Suppressor macrophage treated with lipopolysaccharide for 4 hours (primary cell): ENCODE measurements around the gene TPST1.
A peak's percentile ranks its signal among the peaks of the same experiment; 100 is the strongest.
"Not testable (repeated sequence)": the region's sequence is repeated elsewhere in the genome, so short reads cannot be mapped to it uniquely, and the experiment has no call there.

Experiments used
- DNase-seq: peaks from one replicate; pipeline ENCODE4 v3.0.0-alpha.2; 2020

TPST1 gene

DNA sequence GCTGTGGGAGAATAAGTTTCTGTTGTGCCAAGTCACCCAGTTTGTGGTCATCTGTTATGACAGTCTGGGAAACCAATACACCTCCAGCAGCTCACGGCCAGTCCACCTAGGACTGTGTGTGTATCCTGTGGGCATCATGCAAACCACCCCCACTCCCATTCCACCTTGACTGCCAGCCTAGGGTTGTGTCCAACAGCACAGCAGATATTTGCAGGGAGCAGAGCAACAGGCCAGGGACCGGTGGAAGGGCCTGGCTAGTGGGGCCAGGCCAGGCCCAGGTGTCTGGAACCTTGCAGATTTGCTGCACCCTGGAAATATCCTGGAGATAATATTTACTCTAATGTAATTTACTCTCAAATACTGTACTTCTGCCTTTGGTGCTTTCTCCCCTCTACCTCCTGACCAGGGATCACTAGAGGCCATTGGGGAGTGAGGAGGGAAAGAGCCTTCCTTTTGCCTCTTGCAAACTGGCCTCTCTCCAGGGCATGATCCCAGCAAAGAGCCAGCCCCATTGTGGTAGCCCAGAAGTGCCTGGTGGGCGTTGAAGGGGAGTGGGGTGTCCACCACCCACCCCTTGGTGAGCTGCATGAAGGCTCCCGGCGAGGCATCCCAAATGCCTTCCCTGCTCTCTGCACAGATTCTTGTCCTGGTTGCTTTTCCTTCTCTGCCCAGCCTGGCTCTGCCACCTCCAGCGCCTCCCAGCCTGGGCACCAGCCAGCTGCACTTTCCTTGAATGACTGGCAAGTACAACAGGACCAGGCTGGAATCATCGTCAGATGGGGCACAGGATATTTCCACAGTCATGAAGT is 15.2 kb upstream of the TPST1 start:
- no peak for DNase-seq

DNA sequence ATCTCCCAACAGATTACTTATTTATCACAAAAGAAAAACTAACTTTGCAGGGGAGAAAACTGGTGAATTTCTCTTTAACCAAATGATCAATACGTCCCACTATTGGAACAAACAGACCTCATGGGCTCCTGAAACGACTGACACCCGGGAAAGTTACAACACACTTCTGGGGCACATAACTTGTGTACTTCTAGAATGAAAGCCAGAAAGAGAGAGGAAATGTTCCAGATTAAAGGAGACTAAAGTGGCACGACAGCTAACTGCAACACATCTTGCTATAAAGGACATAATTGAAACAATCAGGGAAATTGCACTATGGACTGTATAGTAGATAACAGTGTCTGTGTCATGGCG is 14.7 kb upstream of the TPST1 start:
- no peak for DNase-seq

DNA sequence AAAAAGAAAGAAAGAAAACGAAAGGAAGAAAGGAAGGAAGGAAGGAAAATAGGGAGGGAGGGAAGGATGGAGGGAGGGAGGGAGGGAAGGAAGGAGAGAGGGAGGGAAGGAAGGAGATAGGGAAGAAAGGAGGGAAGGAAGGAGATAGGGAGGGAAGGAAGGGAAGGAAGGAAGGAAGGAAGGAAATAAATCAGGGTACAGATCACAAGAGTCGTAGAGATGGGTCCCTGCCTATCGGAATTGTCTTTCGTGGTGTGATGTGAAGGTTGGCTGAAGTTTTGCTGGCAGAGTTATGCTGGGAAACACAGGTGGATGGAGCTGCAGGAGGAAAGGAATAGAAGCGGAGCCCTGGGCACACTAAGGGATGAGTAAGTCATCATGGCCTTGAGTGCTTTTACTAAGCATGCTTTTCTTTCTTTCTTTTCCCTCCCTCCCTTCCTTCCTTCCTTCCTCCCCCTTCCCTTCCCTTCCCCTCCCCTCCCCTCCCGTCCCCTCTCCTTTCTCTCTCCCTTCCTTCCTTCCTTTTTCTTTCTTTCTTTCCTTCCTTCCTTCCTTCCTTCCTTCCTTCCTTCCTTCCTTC is 11.9 kb upstream of the TPST1 start:
- DNase-seq: no peak

DNA sequence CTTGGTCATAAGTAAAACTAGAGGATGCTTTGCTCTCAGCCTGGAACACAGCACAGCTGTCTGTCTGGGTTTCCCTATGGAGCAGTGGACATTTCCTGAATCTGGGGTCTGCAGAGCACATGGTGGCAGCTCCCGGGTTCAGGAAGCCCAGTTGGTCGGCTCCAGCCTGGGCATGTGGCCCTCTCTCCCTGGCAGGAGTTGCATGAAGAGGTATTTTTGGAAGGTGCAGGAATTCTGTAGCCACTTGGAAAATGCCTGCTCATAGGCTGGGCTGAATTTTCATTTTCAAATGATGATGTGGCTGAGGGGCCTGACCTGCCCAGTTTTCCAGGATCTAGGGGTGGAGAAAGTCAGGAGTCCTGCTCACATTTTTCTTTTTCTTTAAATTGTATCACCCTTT is 6.7 kb upstream of the TPST1 start:
- DNase-seq: no peak

DNA sequence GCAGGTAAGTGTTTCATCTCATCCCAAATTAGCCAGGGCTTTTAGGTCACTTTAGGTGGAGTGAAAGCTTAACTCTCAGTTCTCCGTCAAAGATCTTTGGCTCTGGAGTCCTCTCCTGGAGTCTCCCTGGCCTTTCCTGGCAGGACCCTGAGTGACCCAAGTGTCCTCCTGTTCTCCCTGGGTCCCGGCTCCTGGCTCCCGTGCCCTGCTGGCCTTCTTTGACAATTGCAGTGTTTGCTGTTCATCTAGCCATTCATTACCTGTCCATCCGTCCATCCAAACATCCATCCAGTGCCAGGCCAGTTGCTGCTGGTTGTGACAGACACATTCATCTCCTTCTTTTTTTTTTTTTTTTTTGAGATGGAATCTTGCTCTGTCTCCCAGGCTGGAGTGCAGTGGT is 6.2 kb upstream of the TPST1 start:
- no peak for DNase-seq

DNA sequence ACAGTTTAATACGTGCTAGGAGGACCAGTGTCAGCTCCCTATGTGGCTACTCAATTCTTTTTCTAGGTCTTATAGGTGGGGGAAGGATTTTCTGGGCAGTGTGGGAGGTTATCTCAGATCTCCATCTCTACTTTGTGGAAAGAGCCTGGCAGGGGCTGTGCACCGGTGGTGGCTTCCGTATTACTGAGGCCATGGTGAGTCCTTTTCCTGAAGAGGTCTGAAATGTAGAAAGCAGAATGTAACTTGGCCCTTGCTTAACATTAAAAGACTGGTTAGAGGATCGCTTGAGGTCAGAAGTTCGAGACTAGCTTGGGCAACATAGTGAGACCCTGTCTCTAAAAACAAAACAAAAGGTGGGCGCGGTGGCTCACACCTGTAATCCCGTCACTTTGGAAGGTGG is 2.7 kb upstream of the TPST1 start:
- DNase-seq: no peak

DNA sequence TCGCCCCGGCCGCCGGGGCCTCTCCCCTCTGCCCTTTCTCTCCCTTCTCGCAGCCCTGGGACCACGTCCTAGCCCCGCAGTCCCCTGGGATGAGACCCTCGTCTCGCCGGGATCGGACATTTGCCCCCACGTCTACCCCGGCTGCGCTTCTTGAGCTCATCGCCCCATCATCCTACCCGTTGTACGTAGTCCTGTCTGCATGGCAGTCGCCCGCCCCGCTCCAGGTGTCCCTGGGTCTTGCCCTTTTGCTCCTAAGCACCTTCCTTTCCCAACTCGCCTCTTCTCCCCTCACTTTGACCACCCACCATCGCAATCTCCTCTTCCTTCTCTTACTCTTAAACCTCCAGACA is 582 bp downstream of the TPST1 start:
- DNase-seq: peak; percentile 5

DNA sequence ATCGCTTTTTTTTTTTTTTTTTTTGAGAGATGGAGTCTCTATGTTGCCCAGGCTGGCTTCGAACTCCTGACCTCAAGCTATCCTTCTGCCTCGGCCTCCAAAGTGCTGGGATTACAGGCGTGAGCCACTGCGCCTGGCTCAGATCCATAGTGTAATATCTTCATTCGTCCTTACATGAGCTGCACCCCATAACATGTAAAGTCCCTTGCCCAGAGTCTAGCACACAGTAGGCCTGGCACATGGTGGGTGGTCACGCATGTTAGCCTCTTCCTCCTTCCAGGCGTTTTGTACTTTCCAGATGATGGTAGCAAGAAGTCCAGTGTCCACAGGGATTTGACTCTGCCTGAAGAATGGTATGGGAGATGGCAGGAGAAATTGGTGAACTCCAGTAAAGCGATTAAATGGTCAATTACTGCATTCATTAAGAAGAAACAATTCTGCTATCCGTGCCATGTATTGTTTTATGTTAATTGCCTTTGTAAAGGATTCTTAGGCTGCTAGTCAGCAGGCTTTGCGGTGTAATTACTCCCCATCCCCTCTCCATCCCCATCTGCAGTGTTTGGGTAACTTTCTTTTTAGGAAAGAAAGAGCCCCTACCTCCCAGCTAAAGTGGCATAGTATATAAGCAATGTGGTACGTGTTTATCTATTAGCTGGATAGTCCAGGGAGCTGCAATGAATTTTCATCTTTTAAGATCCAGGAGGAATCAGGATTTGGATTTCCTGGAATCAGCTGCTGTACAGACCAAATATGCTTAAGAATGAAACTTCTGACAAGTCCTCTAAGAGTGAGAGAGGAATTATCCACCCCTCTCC is 1.2 kb downstream of the TPST1 start:
- DNase-seq: peak; percentile 24

DNA sequence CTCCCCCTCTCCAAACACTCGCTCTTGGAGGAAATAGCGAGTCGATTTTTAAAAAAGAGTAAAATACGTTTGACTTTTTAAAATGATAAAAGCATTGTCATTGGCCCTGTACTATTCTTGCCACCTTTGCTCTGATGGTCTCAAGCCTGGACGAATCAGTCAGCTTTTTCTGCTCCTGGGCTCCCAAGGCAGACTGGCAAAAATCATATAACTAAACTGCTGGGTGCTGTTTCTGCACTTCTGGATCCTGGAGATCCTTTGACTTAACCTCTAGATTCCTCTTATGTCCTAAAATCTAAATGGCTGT is 1.8 kb downstream of the TPST1 start:
- DNase-seq: no peak

DNA sequence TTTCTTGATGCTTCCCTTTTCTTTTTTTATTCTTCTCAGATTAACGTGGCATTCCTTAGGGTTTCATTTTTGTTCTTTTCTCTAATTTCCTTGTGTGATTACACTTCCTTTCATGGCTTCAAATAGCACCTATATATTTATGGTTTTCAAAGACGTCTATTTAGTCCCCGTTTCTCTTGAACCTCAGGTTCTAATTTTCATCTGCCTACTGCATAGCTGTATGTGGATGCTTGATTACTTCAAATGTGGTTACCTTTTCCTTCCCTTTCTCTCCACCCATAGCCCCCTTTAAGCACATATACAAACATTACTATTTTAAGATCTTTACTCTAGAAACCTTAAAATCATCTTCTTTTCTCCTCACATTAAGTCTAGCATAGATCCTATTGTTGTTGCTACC is 2.4 kb downstream of the TPST1 start:
- peak; percentile 7 for DNase-seq

DNA sequence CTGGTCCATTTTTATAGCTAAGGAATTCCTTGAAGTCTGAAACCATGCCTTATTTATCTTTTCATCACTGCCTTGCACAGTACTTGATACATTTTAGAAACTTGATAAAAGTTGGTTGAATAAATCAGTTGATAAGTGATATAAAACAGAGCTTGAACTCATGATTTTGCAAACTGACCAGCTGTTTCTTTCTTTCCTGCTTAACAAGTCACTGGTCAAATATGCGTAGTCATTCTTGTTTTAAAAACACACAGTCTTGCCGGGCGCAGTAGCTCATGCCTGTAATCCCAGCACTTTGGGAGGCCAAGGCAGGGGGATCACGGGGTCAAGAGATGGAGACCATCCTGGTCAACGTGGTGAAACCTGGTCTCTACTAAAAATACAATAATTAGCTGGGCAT is 6.3 kb downstream of the TPST1 start:
- DNase-seq: no peak

DNA sequence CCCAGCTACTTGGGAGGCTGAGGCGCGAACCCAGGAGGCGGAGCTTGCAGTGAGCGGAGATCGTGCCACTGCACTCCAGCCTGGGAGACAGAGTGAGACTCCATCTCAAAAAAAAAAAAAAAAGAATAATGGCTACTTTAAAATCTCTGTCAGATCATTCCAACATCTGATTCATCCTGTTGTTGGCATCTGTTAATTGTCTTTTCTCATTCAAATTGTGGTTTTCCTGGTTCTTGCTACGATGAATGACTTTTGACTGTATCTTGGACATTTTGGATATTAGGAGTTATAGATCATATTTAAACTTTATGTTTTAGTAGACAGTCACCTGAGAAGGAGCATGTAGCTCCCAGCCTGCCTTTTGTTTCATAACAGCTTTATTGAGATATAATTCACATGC is 8.5 kb downstream of the TPST1 start:
- DNase-seq: no peak

DNA sequence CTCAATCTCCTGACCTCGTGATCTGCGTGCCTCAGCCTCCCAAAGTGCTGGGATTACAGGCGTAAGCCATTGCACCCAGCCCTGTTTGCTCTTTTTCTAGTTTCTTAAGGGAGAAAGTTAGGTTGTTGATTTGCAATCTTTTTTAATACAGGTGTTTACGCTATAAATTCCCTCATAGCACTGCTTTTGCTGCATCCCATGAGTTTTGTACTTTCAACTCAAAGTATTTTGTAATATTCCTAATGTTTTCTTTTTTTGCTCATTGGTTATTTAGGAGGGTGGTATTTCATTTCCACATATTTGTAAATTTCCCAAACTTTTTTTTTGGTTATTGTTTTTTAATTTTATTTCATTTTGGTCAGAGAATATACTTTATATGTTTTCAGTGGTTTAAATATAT is 11.6 kb downstream of the TPST1 start:
- DNase-seq: no peak

DNA sequence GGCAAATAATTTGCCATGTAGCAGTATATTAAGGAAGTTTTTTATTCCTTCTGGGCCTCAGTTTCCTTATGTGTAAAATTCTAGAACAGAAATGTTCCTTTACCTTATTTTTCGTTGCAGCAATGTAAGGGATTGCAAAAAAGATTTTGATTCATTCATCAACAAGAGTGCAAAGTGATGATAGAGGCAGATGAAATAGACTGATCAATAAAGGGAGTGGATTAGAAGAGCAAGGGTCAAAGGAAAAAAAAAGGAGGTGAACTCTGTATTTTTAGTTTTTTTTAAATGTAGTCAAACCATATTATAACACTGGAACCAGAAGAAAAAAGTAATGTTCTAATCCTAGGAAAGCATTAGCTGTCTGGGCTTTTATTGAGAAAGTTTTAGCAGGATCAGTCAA is 14.7 kb downstream of the TPST1 start:
- no peak for DNase-seq

DNA sequence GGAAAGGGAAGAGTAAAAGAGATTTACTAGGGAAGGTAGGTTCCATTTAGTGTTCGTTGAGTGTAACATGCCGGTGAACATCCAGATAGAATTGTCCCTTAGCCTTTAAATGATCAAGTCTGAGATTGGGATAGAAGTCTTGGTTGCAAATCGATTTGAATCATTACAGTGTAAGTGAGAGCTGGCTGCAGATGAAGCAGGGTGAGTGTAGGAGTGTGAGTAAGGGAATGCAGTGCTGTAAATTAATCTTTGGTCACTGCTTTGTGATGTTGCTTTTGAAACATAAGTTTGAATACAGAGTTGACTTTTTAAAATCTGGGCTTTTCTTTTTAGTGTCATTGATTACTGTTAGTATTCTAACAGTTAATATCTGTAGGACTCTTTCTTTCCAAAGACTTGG is 16.3 kb downstream of the TPST1 start:
- no peak for DNase-seq

DNA sequence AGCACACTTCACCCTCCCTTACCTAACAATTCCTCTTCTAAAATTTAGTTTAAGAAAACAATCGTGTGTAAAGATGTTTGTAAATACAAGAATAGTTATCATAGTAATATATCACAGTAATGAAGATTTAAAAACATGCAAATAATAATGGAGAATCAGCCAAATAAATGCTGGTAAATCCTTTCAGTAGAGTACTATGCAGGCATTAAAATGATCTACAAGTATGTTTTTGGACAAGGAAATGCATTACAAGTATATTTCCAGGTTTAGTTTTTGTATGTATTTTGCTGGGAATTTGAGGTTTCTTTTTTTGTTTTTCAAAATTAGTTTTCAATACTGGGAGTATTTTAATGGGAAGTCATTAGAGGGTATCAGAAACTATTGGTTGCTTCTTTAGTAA is 22.7 kb downstream of the TPST1 start:
- DNase-seq: no peak

DNA sequence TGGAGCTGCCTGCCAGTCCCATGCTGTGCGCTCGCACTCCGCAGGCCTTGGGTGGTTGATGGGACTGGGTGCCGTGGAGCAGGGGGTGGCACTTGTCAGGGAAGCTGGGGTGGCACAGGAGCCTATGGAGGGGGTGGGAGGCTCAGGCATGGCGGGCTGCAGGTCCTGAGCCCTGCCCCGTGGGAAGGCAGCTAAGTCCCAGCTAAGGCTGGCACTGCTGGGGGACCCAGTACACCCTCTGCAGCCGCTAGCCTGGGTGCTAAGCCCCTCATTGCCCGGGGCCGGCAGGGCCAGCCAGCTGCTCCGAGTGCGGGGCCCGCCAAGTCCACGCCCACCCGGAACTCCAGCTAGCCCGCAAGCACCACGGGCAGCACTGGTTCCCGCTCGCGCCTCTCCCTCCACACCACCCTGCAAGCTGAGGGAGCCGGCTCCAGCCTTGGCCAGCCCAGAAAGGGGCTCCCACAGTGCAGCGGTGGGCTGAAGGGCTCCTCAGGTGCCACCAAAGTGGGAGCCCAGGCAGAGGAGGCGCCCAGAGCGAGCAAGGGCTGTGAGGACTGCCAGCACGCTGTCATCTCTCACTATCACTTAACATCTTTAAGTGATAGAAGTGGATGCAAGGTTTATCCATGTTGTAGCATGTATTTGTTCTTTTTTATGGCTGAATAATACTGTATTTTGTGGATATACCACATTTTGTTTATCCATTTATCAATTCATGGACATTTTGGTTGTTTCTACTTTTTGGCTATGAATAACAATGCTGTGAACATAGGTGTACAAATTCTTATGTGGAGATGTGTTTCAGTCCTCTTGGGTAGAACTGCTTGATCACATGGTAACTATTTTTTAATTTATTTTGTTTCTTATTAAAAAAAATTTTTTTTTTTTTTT is 26.4 kb downstream of the TPST1 start:
- DNase-seq: not testable (repeated sequence)

DNA sequence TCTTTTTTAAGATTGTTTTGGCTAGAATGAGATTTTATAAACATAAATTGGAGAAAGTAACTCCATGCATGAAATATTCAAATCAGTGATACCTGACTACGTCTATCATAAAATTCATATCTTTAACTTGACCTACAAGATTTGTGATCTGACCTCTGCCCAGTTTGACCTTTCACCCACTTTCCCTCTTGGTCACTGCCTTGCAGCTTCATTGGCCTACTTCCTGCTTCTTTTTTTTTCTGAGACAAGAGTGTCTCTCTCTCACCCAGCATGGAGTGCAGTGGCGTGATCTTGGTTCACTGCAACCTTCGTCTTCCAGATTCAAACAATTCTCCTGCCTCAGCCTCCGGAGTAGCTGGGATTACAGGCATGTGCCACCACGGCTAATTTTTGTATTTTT is 28.5 kb downstream of the TPST1 start:
- DNase-seq: no peak

DNA sequence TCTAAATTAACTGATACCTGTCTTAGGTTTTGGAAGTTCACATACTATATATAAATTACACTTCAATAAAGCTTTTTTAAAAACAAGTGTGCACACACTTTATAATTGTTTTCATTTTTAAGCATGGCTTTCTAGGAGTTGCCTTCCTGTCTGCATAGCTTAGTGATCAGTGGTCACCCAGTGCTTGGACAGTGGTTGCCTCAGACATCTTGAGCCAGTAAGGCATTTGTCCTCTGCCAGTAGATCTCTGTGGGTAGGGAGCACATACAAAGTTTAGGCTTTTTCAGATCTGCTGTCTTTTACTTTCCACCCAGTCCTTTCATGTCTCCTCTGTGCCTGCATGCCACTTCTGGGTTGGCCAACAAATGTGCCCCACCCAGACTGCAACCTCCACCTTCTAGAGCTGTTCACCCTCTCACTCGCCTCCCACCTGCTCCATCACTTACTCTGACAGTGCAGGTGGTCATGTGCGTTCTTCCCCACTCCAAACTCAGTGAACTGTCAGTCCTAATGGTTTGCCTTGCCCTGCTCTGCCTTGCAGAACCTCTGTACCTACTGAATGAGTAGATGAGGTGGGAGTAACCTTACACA is 31.7 kb downstream of the TPST1 start:
- DNase-seq: no peak

DNA sequence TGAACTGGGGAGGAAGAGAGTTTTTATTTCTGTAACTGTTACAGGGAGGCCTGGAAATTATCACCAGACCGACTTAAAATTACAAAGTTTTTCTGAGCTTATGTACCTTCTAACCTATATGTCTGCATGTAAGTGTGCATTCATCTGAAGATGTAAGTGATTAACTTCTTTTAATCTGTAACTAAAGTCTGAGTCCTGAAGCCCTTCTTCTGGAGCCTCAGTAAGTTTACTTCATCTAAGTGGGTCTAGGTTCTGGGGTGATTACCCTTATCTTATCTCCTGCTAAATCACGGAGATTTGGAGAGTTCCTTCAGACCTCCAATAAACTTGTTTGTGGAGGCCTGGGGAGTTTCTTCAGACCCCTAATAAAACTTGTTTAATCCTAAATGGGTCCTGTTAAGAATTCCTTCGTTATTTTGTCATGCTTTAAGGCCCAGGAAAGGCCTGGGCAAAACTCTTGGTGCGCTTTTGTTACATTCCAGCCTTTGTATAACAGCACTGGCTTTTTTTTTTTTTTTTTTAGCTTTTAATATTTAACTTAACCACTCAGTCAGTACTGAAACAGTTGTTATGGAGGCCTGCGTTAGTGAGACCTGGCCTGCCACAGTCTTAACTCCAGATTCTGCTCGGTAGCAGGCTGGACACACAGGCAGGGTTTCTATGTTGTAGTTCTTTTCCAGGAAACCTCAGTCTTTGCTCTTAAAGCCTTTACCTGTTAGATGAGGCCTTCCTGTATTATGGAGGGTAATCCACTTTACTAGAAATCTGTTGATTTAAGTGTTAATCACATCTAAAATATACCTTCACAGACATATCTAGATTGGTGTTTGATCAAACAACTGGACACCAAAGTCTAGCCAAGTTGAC is 33.0 kb downstream of the TPST1 start:
- DNase-seq: no peak

DNA sequence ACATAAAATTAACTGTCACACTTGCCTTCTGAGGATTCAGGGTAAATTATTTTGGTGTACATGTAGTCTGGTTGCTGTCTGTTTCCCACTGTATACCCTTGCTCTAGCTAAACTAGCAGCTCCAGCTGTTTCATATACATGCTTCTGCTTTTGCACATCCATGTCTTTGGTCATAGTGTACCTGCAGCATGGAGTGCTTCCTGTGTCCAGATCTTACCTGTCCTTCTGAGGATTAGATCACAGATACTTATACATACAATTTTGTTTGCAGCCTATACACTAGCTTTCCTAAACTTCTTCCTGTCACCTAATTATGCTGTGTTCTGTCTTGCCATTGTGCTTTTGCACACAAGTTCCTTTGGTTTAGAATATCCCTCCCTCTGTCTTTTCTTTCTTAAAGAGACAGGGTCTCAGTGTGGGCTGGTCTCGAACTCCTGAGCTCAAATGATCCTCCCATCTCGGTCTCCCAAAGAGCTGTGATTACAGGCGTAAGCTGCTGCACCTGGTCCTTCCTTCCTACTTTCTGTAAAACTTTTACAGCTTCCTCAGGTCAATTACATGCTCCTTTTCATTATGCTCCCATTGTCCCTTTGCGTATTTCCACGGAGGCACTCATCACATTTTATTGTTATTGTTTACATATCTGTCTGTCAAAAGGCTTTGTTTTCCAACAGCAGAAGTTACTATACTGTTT is 33.8 kb downstream of the TPST1 start:
- no peak for DNase-seq
